LHCN-M2 (cell line): ENCODE measurements around the gene TMEM191C. TPM values are rescaled to one million over a fixed set of nuclear protein-coding genes. Genes with fewer than 3 reads are reported as not detected.
A peak's percentile ranks its signal among the peaks of the same experiment; 100 is the strongest.
"Not testable (repeated sequence)": the region's sequence is repeated elsewhere in the genome, so short reads cannot be mapped to it uniquely, and the experiment has no call there.

ENCODE experiments used
- DNase-seq: peaks from one replicate; pipeline ENCODE4 v3.0.0-alpha.2; 2012; ENCODE audit warnings: low read depth
- total RNA-seq: library from RNA; depleted of rRNA; stranded (reverse); fragments of >200 nt; gene quantifications from 2 replicates; pipeline ENCODE4 v1.2.3, GENCODE V29; 2014

TMEM191C gene
- total RNA-seq, 1 experiment from 2014 or later = 0.69 TPM

GRCh38 chr22:21446128-21446826 lies 20.9 kb upstream of the TMEM191C start:
- no peak for DNase-seq

GRCh38 chr22:21446827-21447690 lies 20.1 kb upstream of the TMEM191C start:
- no peak for DNase-seq

- no peak for DNase-seq
Measured at GRCh38 chr22:21447694-21448402, 19.3 kb upstream of the TMEM191C start.

GRCh38 chr22:21448627-21449416 lies 18.4 kb upstream of the TMEM191C start:
- DNase-seq = no peak

GRCh38 chr22:21449531-21450319 lies 17.5 kb upstream of the TMEM191C start:
- no peak for DNase-seq

- no peak for DNase-seq
Measured at GRCh38 chr22:21450320-21450831, 16.8 kb upstream of the TMEM191C start.

GRCh38 chr22:21450858-21451353 lies 16.3 kb upstream of the TMEM191C start:
- DNase-seq = no peak

GRCh38 chr22:21451545-21452520 lies 15.4 kb upstream of the TMEM191C start:
- no peak for DNase-seq

GRCh38 chr22:21452666-21453065 lies 14.5 kb upstream of the TMEM191C start:
- not testable (repeated sequence) for DNase-seq

GRCh38 chr22:21454998-21455333 lies 12.2 kb upstream of the TMEM191C start:
- not testable (repeated sequence) for DNase-seq

- DNase-seq = no peak
Measured at GRCh38 chr22:21455334-21456089, 11.7 kb upstream of the TMEM191C start.

GRCh38 chr22:21457023-21457787 lies 10.0 kb upstream of the TMEM191C start:
- no peak for DNase-seq

GRCh38 chr22:21462672-21463071 lies 4.5 kb upstream of the TMEM191C start:
- DNase-seq = not testable (repeated sequence)

GRCh38 chr22:21468194-21469096 lies 1.3 kb downstream of the TMEM191C start:
- DNase-seq = peak; percentile 46

- DNase-seq = not testable (repeated sequence)
Measured at GRCh38 chr22:21469097-21469994, 2.2 kb downstream of the TMEM191C start.
